Stimulated activated CD4-positive, alpha-beta T cell treated with anti-CD3 and anti-CD28 coated beads, Interleukin-15, amount 100 ng/mL, for 1 hour (primary cell): ENCODE results near the gene CCDC102A.

Experiments used
- DNase-seq, 2 donors: peaks; one replicate each; pipeline ENCODE4 v3.0.0-alpha.2; 2020; ENCODE audit warnings: low read depth in 1 of 2, low spot score in 1 of 2

The CCDC102A gene

DNA sequence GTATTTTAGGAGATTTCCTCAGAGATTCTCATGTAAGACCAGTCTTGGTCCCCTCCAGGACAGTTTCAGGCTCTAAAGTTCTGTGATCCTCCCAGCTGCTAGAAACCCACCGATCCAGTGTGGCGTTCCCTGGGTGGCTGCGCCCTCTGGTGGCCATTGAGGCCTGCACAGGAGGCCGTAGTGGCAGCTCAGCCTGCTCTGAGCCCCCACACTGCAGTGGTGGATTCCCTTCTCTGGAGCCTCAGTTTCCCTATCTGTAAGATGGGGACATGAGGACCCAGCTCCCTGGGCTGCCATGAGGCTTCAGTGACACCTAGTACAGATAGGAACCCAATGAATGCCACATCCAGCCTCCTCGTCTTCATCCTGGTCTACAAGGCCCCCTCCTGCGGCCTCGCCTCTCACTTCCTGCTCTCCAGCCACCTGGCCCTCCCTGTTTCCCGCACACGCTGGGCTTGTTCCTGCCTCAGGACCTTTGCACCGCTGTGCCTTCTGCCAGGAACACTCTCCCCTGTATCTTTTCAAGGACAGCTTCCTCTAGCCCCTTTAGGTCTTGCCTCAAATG is 16.5 kb downstream of the CCDC102A start:
- DNase-seq, result peak; percentile 64 to 72

DNA sequence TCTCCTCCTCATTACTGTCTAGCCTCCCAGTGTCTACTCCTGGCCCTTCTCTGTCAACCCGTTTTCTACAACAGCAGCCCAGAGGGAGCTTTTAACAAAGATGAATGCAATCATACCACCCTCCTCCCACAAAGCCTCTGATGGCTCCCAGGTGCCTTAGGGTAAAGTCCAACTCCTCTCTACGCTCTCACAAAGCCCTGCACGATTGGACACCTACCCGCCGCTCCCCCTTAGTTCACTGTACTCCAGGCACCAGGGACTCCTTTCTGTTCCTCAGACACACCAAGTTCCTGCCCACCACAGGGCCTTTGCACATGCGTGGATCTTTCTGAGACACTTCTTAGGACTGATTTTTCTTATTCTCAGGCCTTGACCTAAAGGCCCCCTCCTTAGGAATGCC is 17.4 kb downstream of the CCDC102A start:
- DNase-seq, result no peak

DNA sequence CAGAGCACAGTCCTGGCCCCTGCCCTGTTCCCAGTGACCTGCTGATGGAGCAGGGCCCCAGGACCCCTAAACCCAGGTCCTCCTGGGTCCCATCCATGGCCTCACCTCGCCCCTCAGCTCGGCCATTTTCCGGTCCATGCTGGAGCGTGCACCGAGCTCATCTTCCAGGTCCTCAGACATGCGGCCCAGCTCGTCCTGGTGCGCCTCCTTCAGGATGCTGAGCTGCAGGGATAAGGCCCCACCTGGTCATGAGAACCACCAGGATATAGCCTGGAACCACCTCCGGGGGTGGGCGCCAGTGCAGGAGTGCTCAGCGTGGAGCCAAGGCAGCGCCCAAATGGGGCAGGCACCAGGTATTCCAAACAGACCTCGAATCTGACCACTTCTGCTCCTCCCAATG is 17.9 kb downstream of the CCDC102A start:
- no peak for DNase-seq

DNA sequence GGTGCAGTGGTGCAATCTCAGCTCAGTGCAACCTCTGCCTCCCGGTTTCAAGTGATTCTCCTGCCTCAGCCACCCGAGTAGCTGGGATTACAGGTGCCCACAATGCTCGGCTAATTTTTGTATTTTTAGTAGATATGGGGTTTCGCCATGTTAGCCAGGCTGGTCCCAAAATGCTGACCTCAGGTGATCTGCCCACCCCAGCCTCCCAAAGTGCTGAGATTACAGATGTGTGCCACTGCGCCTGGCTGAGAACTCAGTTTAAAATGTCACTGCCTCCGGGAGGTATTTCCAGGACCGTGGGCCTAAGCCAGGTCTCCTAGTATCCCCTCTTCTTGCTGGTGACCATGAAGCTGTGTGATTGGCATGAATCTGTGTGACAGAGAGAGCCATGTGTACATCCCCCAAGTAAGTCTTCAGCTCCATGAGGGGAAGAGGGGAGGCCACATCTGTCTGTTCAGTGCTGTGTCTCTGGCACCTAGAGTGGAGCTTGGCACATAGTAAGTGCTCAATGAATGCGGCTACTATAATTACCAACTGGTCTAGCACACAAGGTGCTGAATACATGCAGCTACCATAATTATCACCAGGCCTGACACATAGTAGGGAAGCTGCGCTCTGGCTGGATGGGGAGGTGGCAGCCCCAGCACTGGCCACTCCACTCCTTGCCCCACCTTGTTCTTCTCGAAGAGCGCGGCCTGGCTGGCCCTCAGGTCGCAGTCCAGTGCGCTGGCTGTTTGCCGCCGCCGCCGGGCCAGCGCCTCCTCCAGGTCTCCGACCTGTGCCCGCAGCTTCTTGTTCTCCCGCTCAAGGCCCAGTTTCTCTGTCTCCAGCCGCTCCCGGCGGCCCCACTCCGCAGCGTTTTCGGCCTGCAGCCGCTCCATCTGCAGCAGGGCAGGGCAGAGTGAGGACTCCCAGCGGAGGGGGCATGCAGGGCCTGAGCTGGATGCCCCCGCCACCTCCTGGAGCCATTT is 18.7 kb downstream of the CCDC102A start:
- DNase-seq, result no peak

DNA sequence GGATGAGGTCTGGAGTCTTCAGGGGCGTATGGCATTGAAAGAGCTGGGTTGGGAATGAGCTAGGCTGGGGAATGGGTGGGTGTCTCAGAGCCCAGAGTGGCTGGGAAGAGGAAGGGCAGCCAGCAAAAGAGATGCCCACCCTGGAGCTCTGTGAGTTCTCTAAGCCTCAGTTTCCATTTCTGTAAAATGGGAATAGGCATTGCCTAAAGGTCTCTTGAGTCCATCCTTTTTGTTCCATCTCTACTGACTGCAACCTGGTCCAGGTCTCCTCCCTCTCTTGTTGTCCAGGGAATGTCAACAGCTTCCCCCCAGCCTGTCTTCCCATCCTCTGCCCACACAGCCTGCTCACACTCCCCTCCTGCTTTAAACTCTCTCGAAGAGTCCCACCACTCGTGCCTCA is 19.6 kb downstream of the CCDC102A start:
- DNase-seq, result no peak

DNA sequence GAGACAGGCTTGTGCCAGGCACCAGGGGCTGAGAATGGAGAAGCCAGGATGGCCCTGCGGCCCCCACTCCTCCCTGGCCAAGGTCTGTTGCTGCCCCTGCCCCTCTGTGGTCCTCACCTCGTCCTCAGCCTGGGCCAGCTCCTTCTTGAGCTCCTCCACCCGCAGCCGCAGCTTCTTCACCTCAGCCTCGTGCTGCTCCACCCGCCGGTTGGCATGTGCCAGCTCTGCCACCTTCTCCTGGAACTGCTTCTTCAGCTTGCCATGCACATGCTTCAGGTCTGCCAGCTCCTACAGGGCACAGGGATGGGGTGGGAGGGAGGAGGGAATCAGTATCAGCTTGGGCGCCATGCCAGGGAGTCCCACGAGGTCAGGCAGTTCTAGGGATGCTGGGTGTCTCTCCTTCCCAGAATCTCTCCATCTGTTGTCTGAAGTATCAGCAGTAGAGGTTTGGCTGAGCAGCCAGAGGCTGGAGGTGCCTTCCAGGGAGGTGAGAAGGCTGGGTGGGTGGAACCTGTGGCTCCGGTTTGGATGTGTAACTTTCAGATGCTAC is 20.1 kb downstream of the CCDC102A start:
- DNase-seq, result no peak

DNA sequence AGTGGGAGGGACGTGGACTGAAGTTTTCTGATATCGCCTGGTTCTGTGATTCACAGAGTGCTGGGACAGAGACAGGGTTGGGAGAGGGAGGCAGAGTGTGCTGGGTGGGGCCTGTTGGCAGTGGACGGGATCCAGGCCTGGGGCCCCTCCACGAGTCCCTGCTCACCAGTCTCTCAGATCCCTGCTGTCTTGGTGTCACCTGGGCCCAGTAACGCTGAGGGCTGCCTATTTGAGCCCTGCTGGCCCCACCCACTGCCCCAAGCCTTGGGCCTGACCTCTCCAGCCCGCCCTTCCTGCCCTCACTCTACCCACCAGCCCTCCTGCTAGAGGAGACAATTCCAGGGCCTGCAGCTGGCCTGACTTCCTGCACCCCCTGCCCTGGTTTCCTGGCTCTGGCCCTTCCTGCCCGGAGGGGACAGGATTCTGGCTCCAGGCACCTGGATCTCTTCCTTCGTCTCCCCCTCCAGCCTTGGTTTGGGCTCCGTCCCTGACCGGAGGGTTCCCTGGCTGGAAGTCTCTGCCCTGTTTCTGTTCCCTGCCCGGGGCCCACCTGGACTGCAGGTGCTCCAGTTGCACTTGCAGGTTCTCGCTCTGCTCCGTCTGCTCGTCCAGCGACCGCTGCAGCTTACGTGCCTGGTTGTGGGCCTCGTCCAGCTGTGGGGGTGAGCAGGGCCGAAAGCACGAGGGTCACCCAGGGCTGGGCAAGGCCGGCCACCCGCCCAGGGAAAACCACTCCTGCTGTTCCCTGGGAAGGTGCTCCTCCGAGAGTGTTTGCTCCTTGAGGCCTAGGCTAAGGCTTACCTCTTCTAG is 21.4 kb downstream of the CCDC102A start:
- DNase-seq, result no peak

DNA sequence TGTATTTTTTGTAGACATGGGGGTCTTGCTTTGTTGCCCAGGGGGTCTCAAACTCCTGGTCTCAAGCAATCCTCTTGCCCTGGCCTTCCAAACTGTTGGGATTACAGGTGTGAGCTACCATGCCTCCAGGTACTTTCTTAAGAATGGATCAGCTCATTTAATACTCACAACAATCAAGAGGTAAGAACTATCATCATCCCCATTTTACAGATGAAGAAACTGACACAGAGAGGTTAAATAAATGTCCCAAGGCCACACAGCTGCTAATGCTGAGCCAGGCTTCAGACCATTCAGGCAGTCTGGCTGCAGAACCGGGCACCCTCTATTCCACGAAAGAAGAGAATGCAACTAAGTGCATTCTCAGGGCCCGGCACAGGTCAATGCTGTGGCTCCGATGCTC is 22.0 kb downstream of the CCDC102A start:
- DNase-seq, result no peak

DNA sequence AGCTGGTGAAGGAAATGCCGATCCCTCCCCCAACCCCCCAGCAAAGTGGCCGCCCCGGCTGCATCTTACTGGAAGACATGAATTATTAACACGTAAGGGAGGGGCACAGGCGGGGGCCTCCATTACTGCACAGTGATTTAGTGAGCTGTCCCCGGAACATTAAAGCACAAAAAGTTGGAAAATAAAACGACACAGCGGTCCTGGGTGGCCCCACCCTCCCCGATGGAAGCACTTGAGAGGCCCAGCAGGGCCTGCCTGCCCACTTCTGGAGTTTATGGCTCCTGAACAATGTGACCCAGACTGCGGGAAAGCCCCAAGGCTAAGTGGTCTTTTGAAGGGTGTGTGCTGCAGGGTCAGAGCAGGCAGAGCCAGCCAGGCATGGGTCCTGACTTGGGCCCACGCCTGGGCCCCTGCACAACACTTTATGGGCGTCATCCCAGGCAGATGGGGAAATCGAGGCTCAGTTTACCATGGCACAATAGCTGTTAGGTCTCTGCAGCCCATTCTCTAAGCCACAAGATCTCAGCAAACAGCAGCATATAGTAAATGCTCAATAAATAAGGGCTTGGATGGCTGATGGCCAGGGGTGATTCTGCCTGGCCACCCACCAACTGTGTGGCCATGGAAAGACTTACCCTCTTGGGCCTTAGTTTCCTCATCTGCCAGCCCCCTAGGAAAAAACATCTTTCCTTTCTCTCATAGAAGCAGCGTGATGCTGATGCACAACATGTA is 22.8 kb downstream of the CCDC102A start:
- no peak for DNase-seq

DNA sequence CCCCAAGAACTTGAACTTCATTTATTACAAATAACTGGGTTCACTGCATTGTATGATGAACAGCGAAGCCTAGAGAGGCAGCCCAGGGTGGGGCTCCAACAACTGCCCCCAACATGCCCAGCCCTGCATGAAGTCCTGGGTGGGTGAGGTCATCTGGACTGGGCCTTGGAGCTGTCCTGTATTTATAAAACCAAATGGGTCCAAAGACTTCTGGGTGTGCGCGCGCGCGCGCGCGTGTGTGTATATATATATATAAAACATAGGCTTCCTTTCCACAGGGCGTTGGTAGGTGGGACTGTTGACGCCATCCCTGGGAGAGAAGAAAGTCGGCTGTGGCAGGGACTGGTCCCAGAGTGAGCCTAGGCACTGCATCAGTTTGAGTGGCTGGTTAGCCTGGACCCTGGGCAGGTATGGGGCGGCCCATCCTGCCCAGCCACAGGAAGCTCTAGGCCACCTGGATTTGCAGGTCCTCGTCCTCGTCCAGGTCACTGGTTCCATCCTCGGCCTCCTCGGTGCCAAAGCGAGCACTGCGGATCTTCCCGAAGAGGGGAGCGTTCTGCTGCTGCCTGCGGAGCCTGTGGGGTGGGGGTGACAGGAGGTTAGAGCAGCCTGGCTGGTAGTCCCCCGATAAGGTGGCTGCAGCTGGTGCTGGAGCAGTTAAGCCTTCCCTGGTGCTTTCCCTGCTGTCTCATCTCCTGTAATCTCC is 23.9 kb downstream of the CCDC102A start:
- no peak for DNase-seq

DNA sequence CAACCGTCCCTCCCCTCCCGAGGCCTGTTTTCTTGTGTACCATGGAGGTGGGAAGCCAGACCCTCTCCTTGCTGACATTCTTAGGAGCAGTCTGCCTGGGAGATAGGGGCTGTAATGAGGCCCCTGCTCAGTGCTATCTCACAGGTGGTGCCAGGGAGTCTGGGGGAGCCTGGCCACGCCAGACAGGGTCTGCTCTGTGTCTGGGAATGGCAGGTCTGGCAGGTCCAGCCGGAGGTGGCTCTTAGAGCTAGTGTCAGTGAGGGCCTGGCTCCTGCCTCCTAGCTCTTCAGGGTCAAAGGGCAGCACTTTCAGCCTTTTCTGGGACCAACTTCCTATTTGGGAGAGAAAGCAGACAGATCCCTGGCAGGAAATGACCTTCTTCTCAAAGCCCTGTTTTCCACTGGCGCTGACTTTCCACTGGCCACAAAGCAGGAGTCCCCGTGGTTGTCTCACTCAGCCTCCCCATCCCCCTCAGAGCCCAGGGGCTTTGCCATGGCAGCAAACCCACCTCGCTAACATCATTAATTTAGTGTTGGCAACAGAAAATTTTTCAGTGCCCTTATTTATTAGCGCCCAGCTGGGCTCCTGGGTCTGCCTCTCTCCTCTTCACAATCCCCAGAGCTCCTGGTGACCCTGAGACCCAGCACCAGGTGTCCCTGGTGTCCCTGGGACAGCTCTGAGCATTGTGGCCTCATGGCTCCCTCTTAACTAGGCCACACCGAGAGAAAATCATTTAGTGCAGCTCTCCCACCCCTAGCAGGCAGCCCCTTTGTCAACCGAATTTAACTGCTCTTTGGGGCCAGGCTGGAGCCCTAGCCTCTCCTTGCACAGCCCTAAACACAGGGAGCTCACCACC is 26.1 kb downstream of the CCDC102A start:
- DNase-seq, result no peak

DNA sequence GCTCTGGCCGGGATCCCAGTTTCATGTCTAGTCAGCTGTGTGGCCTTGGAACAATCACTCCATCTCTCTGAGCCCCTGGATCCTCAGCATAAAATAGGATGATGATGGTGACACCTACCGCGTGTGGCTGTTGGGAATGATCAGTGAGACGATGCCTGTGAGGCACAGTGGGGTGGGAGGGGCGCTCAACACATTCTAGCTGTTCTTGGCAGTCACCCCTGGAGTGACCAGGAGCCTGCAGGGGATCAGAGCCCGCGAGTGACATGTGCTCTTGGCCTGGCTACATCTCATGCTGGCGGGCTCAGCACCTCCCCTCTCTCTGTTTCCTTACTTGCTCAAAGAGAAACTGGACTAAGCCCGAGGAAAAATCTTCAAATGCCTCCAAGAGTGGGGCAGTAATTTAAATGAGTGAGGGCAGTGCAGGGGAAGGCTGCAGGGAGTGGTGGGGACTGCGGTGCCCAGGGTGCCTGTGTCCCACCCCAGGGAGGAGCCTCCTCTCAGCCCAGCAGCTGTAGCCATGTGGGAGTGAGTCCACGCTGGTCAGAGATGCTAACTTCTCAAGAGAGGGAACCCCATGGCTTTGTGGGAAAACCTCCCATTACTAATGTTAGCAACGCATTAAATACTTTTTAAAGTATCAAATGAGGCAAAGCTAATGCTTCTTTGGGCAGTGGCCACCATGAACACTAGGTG is 27.0 kb downstream of the CCDC102A start:
- no peak for DNase-seq

DNA sequence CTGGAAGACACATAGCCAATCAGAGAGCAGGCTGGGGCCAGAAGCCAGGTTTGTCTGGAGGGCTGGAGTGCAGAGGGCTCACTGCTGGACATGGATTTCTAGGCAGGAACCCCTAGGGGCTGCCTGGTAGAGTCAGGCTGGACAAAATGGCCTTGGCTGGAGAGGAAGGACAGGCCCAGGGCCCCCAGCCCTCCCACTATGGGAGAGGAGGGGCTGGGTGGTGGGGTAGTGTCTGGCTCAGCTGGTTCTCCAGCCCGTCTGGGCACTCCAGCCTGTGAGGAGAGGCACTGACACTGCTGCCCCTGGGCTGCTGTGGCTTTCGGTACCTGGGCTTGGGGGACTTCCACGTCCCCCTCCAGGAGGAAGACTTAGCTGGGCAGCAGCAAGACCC is 28.3 kb downstream of the CCDC102A start:
- DNase-seq, result no peak

DNA sequence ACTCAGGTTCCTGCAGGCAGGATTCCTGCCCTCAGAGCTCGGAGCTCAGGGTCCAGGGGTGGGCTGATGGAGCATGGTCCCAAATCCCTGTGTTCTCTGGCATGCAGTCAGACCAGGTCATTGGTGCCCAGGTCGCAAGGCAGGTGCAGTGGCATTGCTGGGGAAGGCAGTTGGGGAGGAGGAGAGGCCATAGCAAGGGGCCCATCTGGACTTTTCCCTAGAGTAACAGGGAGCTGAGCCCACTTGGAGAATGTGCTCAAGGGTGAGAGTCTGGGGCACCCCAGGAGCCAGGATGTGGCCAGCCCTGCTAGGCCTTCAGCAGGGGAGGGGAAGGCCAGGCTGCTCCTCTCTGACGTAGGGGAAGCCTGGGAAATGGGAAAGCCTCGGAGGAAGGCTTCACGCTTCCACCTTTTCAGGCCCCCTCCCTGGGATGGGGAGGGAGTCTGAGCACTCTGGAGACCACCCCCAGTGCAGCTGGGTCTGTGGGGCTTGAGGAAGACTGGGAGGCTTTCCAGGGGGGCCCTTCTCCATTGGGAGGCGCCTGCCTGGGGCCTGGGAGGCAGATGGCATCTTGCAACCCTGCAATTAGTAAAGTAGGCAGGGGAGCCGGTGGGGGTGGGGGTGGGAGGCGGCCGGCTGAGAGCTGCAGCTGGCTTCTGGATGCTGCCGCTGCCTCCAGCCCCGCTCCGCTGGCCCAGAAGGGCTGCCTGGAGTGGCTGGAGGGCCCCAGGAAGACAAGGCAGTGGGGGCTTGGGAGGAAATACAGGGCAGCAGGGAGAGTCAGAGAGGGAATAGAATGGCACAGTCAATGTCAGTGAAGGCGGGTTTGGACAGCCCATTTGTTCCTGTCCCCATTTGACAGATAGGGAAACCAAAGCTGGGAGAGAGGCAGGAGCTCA is 29.0 kb downstream of the CCDC102A start:
- no peak for DNase-seq

DNA sequence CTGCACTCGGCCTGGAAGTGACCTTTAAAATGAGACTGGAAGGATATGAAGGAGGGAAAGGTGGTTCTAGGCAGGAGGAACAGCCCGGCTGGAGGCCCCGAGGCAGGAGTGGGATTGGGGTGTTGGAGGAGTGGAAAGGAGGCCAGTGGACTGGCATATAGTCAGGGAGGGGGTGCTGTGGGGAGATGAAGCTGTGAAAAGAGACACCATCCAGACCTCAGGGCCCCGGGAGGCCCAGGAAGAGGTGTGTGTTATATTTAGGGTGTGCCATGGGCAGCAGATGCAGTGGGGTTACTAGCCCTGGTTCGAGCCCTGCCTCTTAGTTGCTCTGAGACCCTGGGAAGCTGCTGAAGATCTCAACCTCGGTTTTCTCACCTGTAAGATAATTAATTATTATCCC is 31.2 kb downstream of the CCDC102A start:
- DNase-seq, result no peak

DNA sequence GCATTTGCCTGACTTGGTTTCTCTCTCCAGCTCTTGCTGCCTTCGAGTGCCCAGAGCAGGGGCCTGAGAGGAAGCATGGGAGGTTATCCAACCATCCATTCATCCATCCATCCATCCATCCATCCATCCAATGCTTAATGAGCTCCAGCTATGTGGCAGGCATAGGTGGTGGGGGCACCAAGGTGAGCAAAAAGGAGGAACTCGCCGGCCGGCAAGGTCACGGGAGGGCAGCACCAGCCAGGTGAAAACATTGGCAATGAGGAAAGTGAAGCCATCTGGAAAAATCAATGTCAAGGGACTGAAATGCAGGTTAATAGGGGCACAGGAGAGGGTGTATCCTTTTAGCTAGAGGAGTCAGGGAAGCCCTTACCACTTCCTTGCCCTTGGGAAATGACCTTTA is 31.9 kb downstream of the CCDC102A start:
- DNase-seq, result no peak

DNA sequence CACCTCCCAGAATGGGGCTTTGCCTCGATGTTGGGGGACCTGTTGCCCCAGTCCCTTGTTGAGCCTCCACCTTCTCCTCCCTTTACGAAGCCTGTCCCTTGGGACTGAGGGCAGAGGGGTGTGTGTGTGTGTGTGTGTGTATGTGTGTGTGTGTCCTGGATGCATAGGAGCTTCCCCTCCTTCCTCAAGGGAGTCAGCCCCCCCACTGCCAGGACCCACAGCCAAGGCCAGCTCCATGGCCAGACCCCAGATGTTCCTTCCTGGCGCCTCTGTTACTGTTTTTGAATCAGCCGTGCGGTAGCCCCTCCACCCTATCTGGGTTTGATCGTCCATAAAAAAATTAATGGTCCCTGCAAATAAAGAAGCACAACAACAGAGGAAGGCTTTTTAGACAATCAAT is 32.4 kb downstream of the CCDC102A start:
- no peak for DNase-seq

DNA sequence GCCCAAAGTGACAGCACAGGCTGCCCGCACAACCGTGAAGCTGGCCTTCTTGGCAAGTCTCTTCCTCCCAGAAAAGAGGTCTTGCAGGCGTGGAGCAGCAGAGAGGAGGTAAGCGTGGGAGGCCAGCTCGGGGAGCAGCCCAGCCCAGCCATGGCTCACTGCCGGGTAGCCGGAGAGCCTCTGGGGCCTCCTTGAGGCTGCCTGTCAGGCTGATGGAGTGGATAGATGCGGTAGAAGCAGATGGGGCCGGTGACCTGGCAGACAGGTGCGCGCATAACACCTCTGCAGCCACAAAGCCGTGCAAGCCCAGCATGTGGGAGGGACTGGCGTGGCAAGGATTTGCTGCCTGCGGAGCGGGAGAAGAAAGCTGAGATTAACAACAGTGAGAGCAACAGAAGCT is 33.0 kb downstream of the CCDC102A start:
- DNase-seq, result no peak
